Activated T-helper 17 cell treated with anti-CD3 and anti-CD28 coated beads, Interleukin-2, amount 50 U/mL, for 72 hours (primary cell): Measurements from ENCODE around the gene GZMM. TPM values are rescaled to one million over a fixed set of nuclear protein-coding genes. Genes with fewer than 3 reads are reported as not detected.

ENCODE experiments used
- ATAC-seq: fragments of 150-1000 bp; cut with Tn5 transposase; replicated peaks from 2 replicates; pipeline ENCODE4 v1.10.0; 2021; ENCODE audit warnings: mild to moderate bottlenecking, moderate library complexity
- H3K27ac Mint-ChIP-seq: one replicate; pipeline ENCODE4 v1.8.0; 2022; ENCODE audit warnings: mixed read lengths
- H3K27me3 Mint-ChIP-seq: one replicate; pipeline ENCODE4 v1.8.0; 2022; ENCODE audit warnings: mixed read lengths
- H3K36me3 Mint-ChIP-seq: one replicate; pipeline ENCODE4 v1.8.0; 2022; ENCODE audit warnings: low read depth, mild to moderate bottlenecking, mixed read lengths
- H3K4me1 Mint-ChIP-seq: one replicate; pipeline ENCODE4 v1.8.0; 2022; ENCODE audit warnings: mixed read lengths
- H3K4me3 Mint-ChIP-seq: one replicate; pipeline ENCODE4 v1.8.0; 2022; ENCODE audit warnings: mild to moderate bottlenecking, mixed read lengths
- H3K9me3 Mint-ChIP-seq: one replicate; pipeline ENCODE4 v1.8.0; 2022; ENCODE audit warnings: mixed read lengths
- total RNA-seq, 2 donors: library from RNA; stranded (reverse); gene quantifications; one replicate each; pipeline ENCODE4 v1.2.3, GENCODE V29; 2022

GZMM gene
- total RNA-seq, 2 donors from 2014 or later = 30.5 to 31.3 TPM

DNA sequence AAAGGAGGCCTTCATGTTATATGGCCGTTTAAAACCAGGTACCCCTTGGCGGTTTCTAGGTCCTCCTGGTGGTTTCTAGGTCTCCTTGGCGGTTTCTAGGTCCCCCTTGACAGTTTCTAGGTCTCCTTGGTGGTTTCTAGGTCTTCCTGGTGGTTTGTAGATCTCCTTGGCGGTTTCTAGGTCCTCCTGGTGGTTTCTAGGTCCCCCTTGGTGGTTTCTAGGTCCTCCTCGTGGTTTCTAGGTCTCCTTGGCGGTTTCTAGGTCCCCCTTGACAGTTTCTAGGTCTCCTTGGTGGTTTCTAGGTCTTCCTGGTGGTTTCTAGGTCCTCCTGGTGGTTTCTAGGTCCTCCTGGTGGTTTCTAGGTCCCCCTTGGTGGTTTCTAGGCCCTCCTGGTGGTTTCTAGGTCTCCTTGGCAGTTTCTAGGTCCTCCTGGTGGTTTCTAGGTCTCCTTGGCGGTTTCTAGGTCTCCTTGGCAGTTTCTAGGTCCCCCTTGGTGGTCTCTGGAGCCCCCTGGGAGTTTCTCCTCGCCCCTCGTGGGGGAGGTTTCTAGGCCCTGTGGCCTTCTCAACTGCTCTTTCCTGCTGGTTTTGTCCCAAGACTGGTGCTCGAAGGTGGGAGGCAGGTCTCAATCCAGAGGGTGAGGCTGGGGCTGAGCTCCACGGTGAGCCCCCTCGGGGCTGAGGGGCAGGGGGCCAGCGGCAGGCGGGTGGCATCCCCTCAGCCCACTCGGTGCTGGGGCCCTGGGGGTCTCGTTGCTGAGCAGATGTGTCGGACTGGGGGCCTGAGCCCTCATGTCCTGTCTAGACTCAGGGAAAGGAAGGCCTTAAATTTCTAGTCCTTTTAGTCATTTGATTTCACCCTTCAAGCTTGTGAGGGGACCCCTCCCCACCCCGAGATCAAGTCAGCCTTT lies 53.8 kb downstream of the GZMM start:
- Mint-ChIP-seq H3K27ac (no peak overlapping the region), H3K36me3 (no peaks in the 10 kb centered on the region), H3K4me3 (no peak overlapping the region), H3K4me1 (peaks cover 4% of the 10 kb centered on the region), H3K9me3 (no peaks in the 10 kb centered on the region), H3K27me3 (no peaks in the 10 kb centered on the region)
- ATAC-seq = no peak

Other genes with a start within 250 kb of the GZMM start
- 10 to 100 TPM; 23.2 TPM for gene MIER2, start 199.3 kb upstream of the GZMM start, total RNA-seq
- under 1 TPM; 0.13 to 0.40 TPM for gene C2CD4C, start 134.9 kb upstream of the GZMM start, total RNA-seq
- under 1 TPM in 1 of 2 donors, not detected in 1; 0.26 TPM for gene SHC2, start 83.0 kb upstream of the GZMM start, total RNA-seq
- under 1 TPM in 1 of 2 donors, not detected in 1; 0.29 TPM for gene MADCAM1, start 47.6 kb upstream of the GZMM start, total RNA-seq
- 10 to 100 TPM in 1 of 2 donors, 1 to 10 TPM in 1; 6.3 to 14.1 TPM for gene TPGS1, start 36.6 kb upstream of the GZMM start, total RNA-seq
- gene CDC34, start 12.3 kb upstream of the GZMM start, total RNA-seq = 10 to 100 TPM; 31.4 to 44.5 TPM
- gene BSG, start 28.5 kb downstream of the GZMM start, total RNA-seq = 100 to 1,000 TPM; 170 to 244 TPM
- gene HCN2, start 45.8 kb downstream of the GZMM start, total RNA-seq = under 1 TPM; 0.58 to 0.98 TPM
- 10 to 100 TPM; 46.1 to 59.8 TPM for gene POLRMT, start 89.5 kb downstream of the GZMM start, total RNA-seq
- 1 to 10 TPM in 1 of 2 donors, not detected in 1; 1.7 TPM for gene FGF22, start 95.8 kb downstream of the GZMM start, total RNA-seq
- gene RNF126, start 119.2 kb downstream of the GZMM start, total RNA-seq = 100 to 1,000 TPM in 1 of 2 donors, 10 to 100 TPM in 1; 74.0 to 103 TPM
- gene FSTL3, start 132.3 kb downstream of the GZMM start, total RNA-seq = 1 to 10 TPM; 7.0 to 9.1 TPM
- gene PRSS57, start 151.4 kb downstream of the GZMM start, total RNA-seq = not detected
- gene PALM, start 164.9 kb downstream of the GZMM start, total RNA-seq = under 1 TPM in 1 of 2 donors, not detected in 1; 0.26 TPM
- under 1 TPM; 0.45 to 0.50 TPM for gene MISP, start 207.1 kb downstream of the GZMM start, total RNA-seq